DOHH2 (cell line): ENCODE measurements around the gene UNC13B.

Experiments used
- H3F3A ChIP-seq: fragments of 200-600 bp; sonication (generic), shearing (Covaris generic); 2 replicates; pipeline ENCODE4 v1.6.0; 2016; ENCODE audit warnings: antibody characterized with exemption, mild to moderate bottlenecking; ENCODE audit not compliant: control insufficient read depth, insufficient read depth
- H3K27ac ChIP-seq: fragments of 200-600 bp; sonication (generic); 2 replicates; pipeline ENCODE4 v1.5.1; 2014; ENCODE audit warnings: low read depth, mild to moderate bottlenecking, low read length, moderate library complexity
- H3K27me3 ChIP-seq: fragments of 200-600 bp; sonication (generic); 2 replicates; pipeline ENCODE4 v1.6.1; 2014; ENCODE audit warnings: mild to moderate bottlenecking, low read length, mixed read lengths; ENCODE audit not compliant: control insufficient read depth
- H3K36me3 ChIP-seq: fragments of 200-600 bp; sonication (generic); 2 replicates; pipeline ENCODE4 v1.6.1; 2014; ENCODE audit warnings: mild to moderate bottlenecking, low read length, moderate library complexity, mixed read lengths; ENCODE audit not compliant: control insufficient read depth
- H3K4me1 ChIP-seq: fragments of 200-600 bp; sonication (generic); 2 replicates; pipeline ENCODE4 v1.6.1; 2014; ENCODE audit warnings: mild to moderate bottlenecking, low read length, mixed read lengths; ENCODE audit not compliant: control insufficient read depth
- H3K4me2 ChIP-seq: fragments of 200-600 bp; sonication (generic); 2 replicates; pipeline ENCODE4 v1.6.0; 2014; ENCODE audit warnings: mild to moderate bottlenecking, low read length, moderate library complexity
- H3K4me3 ChIP-seq: fragments of 200-600 bp; sonication (generic); 2 replicates; pipeline ENCODE4 v1.5.1; 2014; ENCODE audit warnings: mild to moderate bottlenecking, low read length, mixed read lengths
- H3K79me2 ChIP-seq: fragments of 200-600 bp; sonication (generic); 2 replicates; pipeline ENCODE4 v1.6.1; 2014; ENCODE audit warnings: mild to moderate bottlenecking, low read length, mixed read lengths; ENCODE audit not compliant: control insufficient read depth
- H3K9me2 ChIP-seq: fragments of 200-600 bp; sonication (generic); replicated peaks from 2 replicates; pipeline ENCODE4 v1.6.1; 2014; ENCODE audit warnings: mild to moderate bottlenecking, low read length, mixed read lengths; ENCODE audit not compliant: control insufficient read depth
- H3K9me3 ChIP-seq: fragments of 200-600 bp; sonication (generic); 2 replicates; pipeline ENCODE4 v1.6.1; 2014; ENCODE audit warnings: antibody characterized with exemption, low read length, mixed read lengths; ENCODE audit not compliant: control insufficient read depth, insufficient read depth
- H4K20me1 ChIP-seq: fragments of 200-600 bp; sonication (generic); 2 replicates; pipeline ENCODE4 v1.6.0; 2014; ENCODE audit warnings: low read depth, mild to moderate bottlenecking, antibody characterized with exemption, low read length, moderate library complexity; ENCODE audit not compliant: control insufficient read depth, insufficient read depth
- EZH2phosphoT487 ChIP-seq: fragments of 200-600 bp; sonication (generic); IDR thresholded peaks from 2 replicates; pipeline ENCODE4 v1.6.1; 2017; ENCODE audit warnings: borderline replicate concordance, mild to moderate bottlenecking, antibody characterized with exemption, low read length, moderate library complexity, mixed read lengths
- TF ChIP-seq, protein P1 (sequence below): fragments of 200-600 bp; sonication (generic); IDR thresholded peaks from one replicate; pipeline ENCODE4 v1.5.1; 2014; ENCODE audit warnings: antibody characterized with exemption, mild to moderate bottlenecking, low read depth, low read length; ENCODE audit not compliant: poor library complexity, severe bottlenecking

UNC13B gene

DNA sequence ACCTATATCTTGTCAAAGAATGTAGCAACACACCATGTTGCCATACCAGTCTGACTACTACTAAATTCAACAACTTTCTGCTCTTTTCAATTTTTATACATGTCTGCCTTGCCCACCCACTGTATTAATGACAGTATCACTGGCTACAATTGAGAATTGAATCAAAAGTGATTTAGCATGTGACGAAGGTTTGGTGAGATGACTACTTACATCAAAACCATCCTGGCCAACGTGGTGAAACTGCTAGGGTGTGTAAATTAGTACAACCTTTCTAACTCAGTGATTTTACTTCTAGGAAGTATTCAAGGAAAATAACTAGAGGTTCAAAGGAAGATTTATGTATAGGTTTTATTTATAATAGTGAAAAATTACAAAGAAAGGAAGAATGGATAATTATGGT, 109.8 kb downstream of the UNC13B start:
- Histone ChIP-seq H3K9me2 (no peaks in the 10 kb centered on the region), H3K27ac (no peak overlapping the region), H4K20me1 (no peaks in the 10 kb centered on the region), H3K4me3 (no peak overlapping the region), H3K79me2 (no peaks in the 10 kb centered on the region), H3K9me3 (no peaks in the 10 kb centered on the region), H3F3A (no peaks in the 10 kb centered on the region), H3K4me2 (no peak overlapping the region), H3K36me3 (no peaks in the 10 kb centered on the region), H3K27me3 (peaks cover 11% of the 10 kb centered on the region), H3K4me1 (no peaks in the 10 kb centered on the region)
- TF ChIP-seq, protein P1, sequence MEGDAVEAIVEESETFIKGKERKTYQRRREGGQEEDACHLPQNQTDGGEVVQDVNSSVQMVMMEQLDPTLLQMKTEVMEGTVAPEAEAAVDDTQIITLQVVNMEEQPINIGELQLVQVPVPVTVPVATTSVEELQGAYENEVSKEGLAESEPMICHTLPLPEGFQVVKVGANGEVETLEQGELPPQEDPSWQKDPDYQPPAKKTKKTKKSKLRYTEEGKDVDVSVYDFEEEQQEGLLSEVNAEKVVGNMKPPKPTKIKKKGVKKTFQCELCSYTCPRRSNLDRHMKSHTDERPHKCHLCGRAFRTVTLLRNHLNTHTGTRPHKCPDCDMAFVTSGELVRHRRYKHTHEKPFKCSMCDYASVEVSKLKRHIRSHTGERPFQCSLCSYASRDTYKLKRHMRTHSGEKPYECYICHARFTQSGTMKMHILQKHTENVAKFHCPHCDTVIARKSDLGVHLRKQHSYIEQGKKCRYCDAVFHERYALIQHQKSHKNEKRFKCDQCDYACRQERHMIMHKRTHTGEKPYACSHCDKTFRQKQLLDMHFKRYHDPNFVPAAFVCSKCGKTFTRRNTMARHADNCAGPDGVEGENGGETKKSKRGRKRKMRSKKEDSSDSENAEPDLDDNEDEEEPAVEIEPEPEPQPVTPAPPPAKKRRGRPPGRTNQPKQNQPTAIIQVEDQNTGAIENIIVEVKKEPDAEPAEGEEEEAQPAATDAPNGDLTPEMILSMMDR = no peak
- no peak for TF ChIP-seq EZH2phosphoT487

GRCh38 chr9:35272989-35273388, 111.2 kb downstream of the UNC13B start:
- H3F3A ChIP-seq = no peaks in the 10 kb centered on the region
- H3K27me3 ChIP-seq = peaks cover 24% of the 10 kb centered on the region
- no peak overlapping the region for H3K27ac ChIP-seq
- H3K4me1 ChIP-seq = no peaks in the 10 kb centered on the region
- no peak overlapping the region for H3K4me3 ChIP-seq
- no peak overlapping the region for H3K4me2 ChIP-seq
- no peaks in the 10 kb centered on the region for H4K20me1 ChIP-seq
- TF ChIP-seq, protein P1 = no peak
- no peak for TF ChIP-seq EZH2phosphoT487
- no peaks in the 10 kb centered on the region for H3K79me2 ChIP-seq
- H3K9me3 ChIP-seq = no peaks in the 10 kb centered on the region
- H3K36me3 ChIP-seq = no peaks in the 10 kb centered on the region
- H3K9me2 ChIP-seq = no peaks in the 10 kb centered on the region

DNA sequence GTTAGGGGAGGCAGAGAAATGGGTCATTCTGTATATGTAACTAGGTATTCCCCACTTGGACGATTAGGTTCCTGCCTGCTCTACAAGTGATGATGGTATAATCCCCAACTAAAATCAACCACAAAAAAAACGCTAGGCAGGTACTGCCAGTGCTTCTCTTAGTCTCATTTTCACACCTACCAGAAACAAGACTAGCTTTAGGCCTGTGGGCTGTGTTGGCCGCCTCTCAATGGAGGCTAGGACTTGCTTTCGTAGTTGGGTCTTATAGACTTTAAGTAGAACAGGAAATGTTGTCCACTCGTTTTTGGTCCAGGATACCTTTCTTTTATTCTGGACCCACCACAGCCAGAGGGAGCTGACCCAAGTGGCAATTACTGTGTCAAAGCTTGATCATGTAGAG, 111.8 kb downstream of the UNC13B start:
- no peaks in the 10 kb centered on the region for H3K9me3 ChIP-seq
- no peaks in the 10 kb centered on the region for H3K36me3 ChIP-seq
- H3K79me2 ChIP-seq = no peaks in the 10 kb centered on the region
- no peaks in the 10 kb centered on the region for H3K9me2 ChIP-seq
- no peaks in the 10 kb centered on the region for H3K4me1 ChIP-seq
- H3K27me3 ChIP-seq = peaks cover 27% of the 10 kb centered on the region
- H4K20me1 ChIP-seq = no peaks in the 10 kb centered on the region
- H3F3A ChIP-seq = no peaks in the 10 kb centered on the region
- H3K27ac ChIP-seq = no peak overlapping the region
- TF ChIP-seq, protein P1 = no peak
- TF ChIP-seq EZH2phosphoT487 = no peak
- H3K4me3 ChIP-seq = no peak overlapping the region
- no peak overlapping the region for H3K4me2 ChIP-seq

GRCh38 chr9:35274993-35275392, 113.2 kb downstream of the UNC13B start:
- no peak overlapping the region for H3K4me2 ChIP-seq
- H3K4me1 ChIP-seq = no peaks in the 10 kb centered on the region
- no peaks in the 10 kb centered on the region for H3K9me2 ChIP-seq
- no peak overlapping the region for H3K27ac ChIP-seq
- H3K4me3 ChIP-seq = no peak overlapping the region
- no peaks in the 10 kb centered on the region for H3K36me3 ChIP-seq
- H3K79me2 ChIP-seq = no peaks in the 10 kb centered on the region
- no peaks in the 10 kb centered on the region for H3F3A ChIP-seq
- peaks cover 27% of the 10 kb centered on the region for H3K27me3 ChIP-seq
- no peaks in the 10 kb centered on the region for H3K9me3 ChIP-seq
- no peaks in the 10 kb centered on the region for H4K20me1 ChIP-seq
- no peak for TF ChIP-seq EZH2phosphoT487
- TF ChIP-seq, protein P1 = no peak
